Neural crest cell (in vitro differentiated cells): ENCODE data around the gene SNCAIP. TPM values are rescaled to one million over a fixed set of nuclear protein-coding genes. Genes with fewer than 3 reads are reported as not detected.

Source experiments
- DNase-seq: peaks from one replicate; pipeline ENCODE4 v3.0.0; 2021; ENCODE audit warnings: low read depth, mixed read lengths, low spot score
- H3K27ac Mint-ChIP-seq: one replicate; pipeline ENCODE4 v1.8.0; 2021; ENCODE audit warnings: mild to moderate bottlenecking, mixed read lengths; ENCODE audit not compliant: unreplicated experiment
- H3K27me3 Mint-ChIP-seq: 2 replicates; pipeline ENCODE4 v1.8.0; 2021; ENCODE audit warnings: low read depth, mild to moderate bottlenecking, mixed read lengths
- H3K36me3 Mint-ChIP-seq: 2 replicates; pipeline ENCODE4 v1.8.0; 2021; ENCODE audit warnings: low read depth, mild to moderate bottlenecking, mixed read lengths
- H3K4me1 Mint-ChIP-seq: 2 replicates; pipeline ENCODE4 v1.8.0; 2021; ENCODE audit warnings: mixed read lengths
- H3K4me3 Mint-ChIP-seq: one replicate; pipeline ENCODE4 v1.8.0; 2021; ENCODE audit warnings: mild to moderate bottlenecking, mixed read lengths
- H3K9me3 Mint-ChIP-seq: 2 replicates; pipeline ENCODE4 v1.8.0; 2021; ENCODE audit warnings: mixed read lengths
- CTCF ChIP-seq: fragments of 200-600 bp; sonication (generic); conservative IDR thresholded peaks from 2 replicates; pipeline ENCODE4 v1.5.0; 2021; ENCODE audit warnings: antibody characterized with exemption, mild to moderate bottlenecking
- total RNA-seq: library from RNA; stranded (reverse); gene quantifications from 2 replicates; pipeline ENCODE4 v1.2.1, GENCODE V29; 2021

The SNCAIP gene
- total RNA-seq, 1 donor from 2014 or later, result 10.2 TPM

- TF ChIP-seq CTCF, result no peak
- H3K27me3 Mint-ChIP-seq, result no peaks in the 10 kb centered on the region
- DNase-seq, result no peak
- H3K27ac Mint-ChIP-seq, result no peak overlapping the region
- no peaks in the 10 kb centered on the region for H3K36me3 Mint-ChIP-seq
- H3K4me1 Mint-ChIP-seq, result no peaks in the 10 kb centered on the region
- H3K4me3 Mint-ChIP-seq, result no peak overlapping the region
- H3K9me3 Mint-ChIP-seq, result no peaks in the 10 kb centered on the region
Measured at GRCh38 chr5:122507581-122507980, 195.5 kb downstream of the SNCAIP start.

GRCh38 chr5:122508623-122509022 lies 196.6 kb downstream of the SNCAIP start:
- H3K4me1 Mint-ChIP-seq, result no peaks in the 10 kb centered on the region
- DNase-seq, result no peak
- H3K27ac Mint-ChIP-seq, result no peak overlapping the region
- H3K9me3 Mint-ChIP-seq, result no peaks in the 10 kb centered on the region
- no peaks in the 10 kb centered on the region for H3K27me3 Mint-ChIP-seq
- H3K4me3 Mint-ChIP-seq, result no peak overlapping the region
- H3K36me3 Mint-ChIP-seq, result no peaks in the 10 kb centered on the region
- no peak for TF ChIP-seq CTCF

Other genes starting within 250 kb of the SNCAIP start
- gene LOX, start 234.0 kb upstream of the SNCAIP start, total RNA-seq, result 1.2 and 1.4 TPM in 2 replicates
- 0.30 and 0.47 TPM in 2 replicates for gene ZNF474, start 182.7 kb upstream of the SNCAIP start, total RNA-seq